Mammary epithelial cell (primary cell): ENCODE results near the gene SMCP.
A peak's percentile ranks its signal among the peaks of the same experiment; 100 is the strongest.

Experiments
- CTCF ChIP-seq, 2 donors: IDR thresholded peaks in 1 of 2; conservative IDR thresholded peaks in 1 of 2; 2 replicates each; pipeline ENCODE4 v1.5.1; 2011 to 2012; ENCODE audit warnings: inconsistent platforms in 2 of 2, low read length in 2 of 2, mild to moderate bottlenecking in 2 of 2, control low read depth in 1 of 2, low read depth in 1 of 2; ENCODE audit not compliant: insufficient read depth in 1 of 2; ENCODE audit errors: extremely low read depth in 1 of 2
- EZH2 ChIP-seq: IDR thresholded peaks from 2 replicates; pipeline ENCODE4 v1.6.1; 2012; ENCODE audit warnings: low read length, inconsistent platforms, borderline replicate concordance

- peak; percentile 54 to 74 for TF ChIP-seq CTCF (conservative IDR thresholded peaks at IDR 0.05 in 1 of 2, IDR thresholded peaks at IDR 0.05 in 1 of 2; ENCODE audit: extremely low read depth in 1 of 2, insufficient read depth in 1 of 2, low read depth in 1 of 2, low read length in 2 of 2)
- no peak for TF ChIP-seq EZH2
These were observed 7.0 kb upstream of the SMCP start for GRCh38 chr1:152870831-152871730.
